HG02943 (cell line): ENCODE data around the gene HBS1L.
"Not testable (repeated sequence)": the region's sequence is repeated elsewhere in the genome, so short reads cannot be mapped to it uniquely, and the experiment has no call there.

Experiments
- ATAC-seq: cut with Tn5 transposase; IDR thresholded peaks from one replicate; pipeline ENCODE4 v1.9.1; 2021; ENCODE audit warnings: mild to moderate bottlenecking, low read depth, moderate library complexity; ENCODE audit not compliant: unreplicated experiment

The HBS1L gene

DNA sequence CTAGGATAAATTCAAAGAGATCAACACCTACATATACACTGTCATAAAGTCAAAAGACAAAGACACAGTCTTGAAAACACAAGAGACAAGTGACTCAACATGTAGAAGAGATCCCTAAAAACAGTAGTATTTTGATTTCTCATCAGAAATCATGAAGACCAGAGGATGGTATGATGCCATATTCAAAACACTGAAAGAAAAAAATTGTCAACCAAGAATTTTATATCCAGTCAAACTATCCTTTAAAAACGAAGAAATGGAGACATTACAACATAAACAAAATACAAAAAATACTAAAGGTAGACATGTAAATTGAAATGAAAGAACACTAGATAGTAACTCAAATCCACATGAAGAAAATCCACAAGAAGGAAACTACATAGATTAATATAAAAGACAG, 27.3 kb upstream of the HBS1L start:
- ATAC-seq: no peak

DNA sequence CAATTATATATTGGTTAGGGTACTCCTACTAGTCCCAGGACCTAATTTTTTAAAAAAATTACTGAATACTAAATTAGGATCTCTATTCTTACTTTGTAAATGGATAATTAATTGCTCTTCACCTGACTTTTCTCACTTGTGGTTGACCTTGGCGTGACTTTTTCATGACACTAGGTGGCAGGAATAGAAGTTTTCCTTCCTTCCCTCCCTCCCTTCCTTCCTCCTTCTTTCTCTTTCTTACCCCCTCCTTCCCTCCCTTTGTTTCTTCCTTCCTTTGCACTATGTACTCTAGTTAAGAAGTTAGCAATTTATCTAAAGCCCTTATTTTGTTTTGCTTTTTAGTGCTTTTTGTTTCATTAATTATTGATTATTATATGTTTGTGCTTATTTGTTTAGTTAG, 20.4 kb upstream of the HBS1L start:
- no peak for ATAC-seq

DNA sequence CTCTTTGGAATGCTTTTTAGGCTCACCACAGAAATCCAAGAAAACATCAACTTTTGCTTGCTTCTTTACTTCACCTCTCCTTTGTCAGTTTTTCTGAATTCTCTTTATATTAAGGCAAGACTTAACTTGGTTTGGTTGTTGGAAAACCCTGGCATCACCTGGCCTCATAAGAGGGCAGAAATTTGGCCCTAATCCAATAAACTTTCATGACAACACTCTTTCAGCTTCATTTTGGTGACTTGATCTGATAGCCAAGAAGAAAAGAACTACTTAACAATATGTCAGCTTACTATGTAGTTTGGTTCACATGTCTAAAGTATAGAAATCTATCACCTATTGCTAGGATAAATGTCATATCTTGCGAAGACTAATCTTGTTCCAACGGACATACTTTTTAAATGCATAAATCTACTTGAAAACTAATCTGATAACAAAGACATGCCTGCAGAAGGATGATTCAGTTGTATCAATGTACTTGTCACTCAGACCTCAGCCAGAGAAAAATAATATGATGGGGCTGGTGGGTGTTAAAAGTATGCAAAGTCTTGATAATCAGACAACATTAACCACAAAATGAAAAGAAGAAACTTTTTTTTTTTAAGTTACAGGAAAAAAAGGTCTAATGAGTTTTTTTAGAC, 19.3 kb upstream of the HBS1L start:
- ATAC-seq: no peak

DNA sequence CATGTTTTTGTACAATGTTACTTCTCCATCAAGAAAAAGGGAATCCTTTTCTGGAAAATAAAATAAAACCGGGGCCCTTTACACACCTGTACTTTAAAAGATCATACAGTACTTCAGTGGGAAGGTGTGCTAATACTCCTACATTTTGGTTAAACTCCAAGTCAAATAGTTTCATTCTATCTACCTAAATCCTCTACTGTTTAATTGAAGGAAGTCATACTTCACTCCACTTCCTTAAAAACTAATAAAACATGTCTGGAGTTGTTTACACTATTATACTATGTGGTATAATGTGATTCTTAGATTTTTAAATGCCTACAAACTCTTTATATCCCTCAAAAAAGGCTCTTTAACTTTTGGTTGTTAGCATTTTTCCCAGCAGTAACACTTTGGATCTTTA, 18.6 kb upstream of the HBS1L start:
- no peak for ATAC-seq

DNA sequence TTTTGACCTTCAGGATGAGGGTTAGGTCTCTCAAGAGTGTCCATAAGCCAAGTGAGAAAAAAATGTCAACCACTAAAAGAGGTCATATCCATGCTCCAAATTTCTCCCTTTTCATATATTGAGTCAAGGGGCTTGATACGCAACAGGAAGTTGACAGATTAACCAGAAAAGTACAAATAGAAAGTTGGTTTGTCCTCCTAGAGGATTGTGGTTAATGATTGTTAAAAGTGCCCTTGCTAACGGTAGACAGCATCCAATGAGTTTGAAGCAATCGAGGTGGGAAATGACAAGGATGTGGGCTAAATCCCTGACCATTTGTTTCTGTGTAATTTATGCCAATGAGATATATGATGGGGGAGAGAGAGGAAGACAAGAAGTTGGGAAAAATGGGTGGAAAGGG, 18.1 kb upstream of the HBS1L start:
- no peak for ATAC-seq

DNA sequence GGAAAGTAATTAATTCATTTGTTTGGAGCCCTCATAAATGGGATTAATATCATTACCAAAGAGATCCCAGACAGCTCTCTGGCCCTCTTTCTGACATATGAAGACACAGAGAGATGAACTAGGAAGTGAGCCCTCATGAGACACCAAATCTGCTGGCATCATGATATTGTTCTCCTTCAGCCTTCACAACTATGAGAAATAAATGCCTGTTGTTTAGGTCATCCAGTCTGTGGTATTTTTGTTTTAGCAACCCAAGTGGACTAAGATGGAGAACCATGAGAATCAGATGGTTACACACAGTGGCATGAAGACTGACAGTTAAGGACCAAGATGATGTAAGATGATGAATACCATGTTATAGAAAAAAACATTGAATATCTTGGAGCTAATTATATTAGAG, 16.9 kb upstream of the HBS1L start:
- no peak for ATAC-seq

DNA sequence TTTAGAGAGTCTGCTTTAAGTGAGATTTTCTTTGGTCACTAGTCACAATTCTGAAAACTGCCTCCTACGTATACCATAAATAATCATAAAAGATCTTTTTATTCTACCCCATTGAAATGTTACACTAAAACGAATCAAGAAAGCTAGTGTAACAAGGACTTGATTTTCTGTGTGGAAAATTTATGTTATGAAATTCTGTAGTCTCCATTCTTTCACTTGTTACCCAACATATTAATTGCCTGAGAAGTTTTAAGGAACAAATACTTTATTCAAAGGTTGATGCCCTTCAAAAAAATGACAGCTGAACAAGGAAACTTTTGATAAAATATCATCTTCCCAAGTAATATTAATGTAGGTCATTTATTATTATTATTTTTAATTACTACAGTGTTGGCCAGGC, 13.3 kb upstream of the HBS1L start:
- no peak for ATAC-seq

DNA sequence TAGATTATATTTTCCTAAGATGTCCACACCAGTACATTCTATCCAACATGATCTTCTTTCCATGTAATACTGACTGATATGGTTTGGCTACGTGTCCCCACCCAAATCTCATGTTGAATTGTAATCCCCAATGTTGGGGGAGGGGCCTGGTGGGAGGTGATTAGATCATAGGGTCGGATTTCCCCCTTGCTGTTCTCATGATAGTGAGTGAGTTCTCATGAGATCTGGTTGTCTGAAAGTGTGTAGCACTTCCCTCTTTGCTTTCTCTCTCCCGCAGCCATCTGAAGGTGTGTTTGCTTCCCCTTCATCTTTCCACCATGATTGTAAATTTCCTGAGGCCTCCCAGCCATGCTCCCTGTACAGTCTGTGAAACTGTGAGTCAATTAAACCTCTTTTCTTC, 12.2 kb upstream of the HBS1L start:
- no peak for ATAC-seq

DNA sequence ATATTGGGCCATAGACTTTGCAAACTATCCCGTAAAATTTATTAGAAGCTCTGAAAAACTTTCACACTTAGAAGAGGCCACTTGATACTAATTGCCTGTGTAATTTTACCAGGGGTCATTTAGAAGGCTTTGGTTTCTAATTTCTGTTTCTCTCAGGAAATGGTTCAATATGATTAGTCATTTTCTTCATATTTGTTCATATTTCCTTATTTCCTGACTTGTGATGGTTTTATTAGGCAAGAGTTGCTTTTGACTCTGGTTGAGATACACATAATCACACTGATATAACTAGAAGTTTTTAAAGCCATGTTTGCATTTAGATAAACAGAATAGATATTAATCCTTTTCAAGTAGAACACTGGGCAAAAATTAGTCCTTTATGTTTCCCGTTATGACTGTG, 11.8 kb upstream of the HBS1L start:
- ATAC-seq: no peak

DNA sequence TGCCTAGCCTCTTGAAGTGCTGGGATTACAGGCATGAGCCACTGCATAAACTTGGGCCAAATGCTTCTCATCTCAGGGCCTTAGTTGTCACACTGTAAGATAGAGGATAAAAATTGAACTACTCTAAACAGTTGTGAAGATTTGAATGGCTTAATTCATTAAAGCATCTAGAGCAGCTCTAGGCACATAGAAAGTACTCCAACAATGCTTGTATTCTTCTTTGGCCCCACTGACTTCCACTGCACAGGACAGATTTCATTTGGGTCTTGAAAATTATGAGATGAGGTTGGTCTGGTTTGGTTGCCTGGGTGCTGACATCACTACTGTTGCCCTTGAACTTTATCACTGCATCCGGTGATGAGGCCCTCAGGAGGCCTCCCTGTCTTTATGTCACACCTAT, 10.0 kb upstream of the HBS1L start:
- no peak for ATAC-seq

DNA sequence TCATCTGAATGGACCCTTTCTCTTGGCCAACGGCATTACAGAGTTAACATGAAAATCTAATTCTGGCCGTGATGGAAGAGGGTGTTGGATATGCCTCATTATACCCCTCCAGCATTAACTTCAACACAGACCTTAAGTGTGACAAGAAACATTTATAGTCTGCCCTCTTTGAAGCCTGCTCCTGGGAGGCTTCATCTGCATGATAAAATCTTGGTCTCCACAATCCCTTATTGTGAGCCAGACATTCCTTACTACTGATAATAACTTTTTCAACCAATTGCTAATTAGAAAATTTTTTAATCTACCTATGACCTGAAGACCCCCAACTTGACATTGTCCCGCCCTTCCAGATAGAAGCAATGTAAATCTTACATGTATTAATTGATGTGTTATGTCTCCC, 9.3 kb upstream of the HBS1L start:
- no peak for ATAC-seq

DNA sequence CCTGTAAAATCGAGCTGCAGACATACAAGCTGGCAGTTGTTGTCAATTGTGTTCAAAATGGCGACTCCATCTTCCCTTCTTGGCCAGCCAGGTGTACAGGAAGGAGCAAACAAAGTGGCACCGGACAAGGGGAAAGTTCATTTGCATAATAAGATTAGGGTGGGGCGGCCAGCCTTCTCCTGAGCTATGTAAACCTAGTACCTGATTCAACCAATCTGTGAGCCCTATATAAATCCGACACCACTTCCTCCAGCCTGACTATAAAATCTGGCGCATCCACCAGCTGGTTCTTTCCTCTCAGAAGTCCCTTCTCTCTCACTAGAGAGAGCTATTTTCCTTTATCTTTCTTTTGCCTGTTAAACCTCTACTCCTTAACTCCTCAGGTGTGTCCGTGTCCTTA, 8.1 kb upstream of the HBS1L start:
- no peak for ATAC-seq

DNA sequence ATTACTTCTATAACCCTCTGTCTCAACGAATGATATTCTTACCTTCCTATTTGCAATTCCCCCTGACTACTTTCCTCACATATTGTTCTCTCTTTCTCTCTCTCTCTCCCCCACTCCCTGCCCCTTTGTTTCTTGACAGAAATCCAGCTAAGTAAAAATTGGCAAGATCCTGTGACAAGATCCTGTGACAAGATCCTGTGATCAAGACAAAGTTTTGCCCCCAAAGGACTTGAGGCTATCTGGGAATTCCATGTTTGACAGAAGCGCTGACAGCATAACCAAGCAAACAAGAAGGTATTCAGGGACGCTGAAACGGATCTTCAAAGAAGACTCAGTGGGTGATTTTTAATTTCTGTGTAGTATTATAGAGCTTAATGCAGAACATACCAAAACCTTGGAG, 5.5 kb upstream of the HBS1L start:
- no peak for ATAC-seq

DNA sequence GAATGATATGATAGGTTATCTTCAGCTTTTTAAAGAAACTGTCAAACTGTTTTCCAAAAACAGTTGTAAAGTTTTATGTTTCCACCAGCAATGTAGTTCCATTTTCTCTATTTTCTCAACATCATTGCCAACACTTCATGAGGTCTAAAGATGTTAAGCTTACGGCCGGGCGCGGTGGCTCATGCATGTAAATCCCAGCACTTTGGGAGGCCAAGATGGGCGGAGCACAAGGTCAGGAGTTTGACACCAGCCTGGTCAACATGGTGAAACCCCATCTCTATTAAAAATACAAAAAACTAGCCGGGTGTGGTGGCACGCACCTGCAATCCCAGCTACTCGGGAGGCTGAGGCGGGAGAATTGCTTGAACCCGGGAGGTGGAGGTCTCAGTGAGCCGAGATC, 3.7 kb upstream of the HBS1L start:
- not testable (repeated sequence) for ATAC-seq

DNA sequence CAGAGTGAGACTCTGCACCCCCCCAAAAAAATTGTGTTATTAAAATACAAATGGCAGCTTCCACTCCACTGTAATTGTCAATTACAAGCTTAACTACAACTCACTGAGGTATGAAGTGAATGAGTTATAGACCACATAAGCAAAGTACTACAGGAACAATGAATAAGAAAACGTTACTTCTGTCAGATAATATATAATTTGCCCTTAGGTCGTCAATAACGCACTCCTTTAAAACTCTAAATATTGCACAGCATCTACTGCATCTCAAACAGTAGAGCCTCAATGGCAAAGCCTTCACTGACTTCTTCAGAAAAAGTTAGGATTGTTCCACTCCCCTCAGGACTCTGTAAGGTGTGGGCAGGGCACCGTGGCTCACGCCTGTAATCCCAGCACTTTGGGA, 2.0 kb upstream of the HBS1L start:
- no peak for ATAC-seq

DNA sequence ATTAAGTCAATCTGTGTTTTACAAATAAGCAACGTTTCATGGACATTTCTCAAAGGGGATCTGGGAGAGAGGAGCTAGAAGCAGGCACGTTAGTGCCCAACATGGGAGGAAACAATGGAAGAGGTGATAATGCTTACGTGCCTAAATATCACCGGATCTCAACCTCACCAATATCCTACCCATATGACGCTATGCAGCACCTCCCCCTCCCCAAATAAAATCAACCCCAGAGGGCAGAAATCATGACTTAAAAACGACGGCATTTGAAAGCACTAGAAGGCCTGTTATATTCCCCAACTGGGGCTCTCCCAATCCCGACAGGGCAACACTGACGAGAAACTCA, 425 bp downstream of the HBS1L start:
- no peak for ATAC-seq

DNA sequence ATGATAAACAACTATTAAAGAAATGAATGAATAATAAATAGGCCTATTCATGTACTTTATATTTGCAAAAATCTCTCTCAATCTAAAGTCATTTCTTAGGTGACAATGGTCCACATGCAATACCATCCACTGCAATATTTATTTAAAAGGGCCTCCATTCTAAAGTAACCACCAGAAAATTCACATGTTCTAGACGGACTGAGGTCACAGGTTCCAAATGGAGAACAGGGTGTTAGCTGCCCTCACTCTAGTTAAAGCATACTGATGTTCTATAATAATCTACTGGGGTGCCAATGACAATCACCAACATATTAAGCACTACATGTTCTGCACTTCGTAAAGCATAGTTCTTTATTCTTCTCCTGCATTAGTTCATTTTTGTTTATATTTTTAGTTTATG, 1.2 kb downstream of the HBS1L start:
- no peak for ATAC-seq

DNA sequence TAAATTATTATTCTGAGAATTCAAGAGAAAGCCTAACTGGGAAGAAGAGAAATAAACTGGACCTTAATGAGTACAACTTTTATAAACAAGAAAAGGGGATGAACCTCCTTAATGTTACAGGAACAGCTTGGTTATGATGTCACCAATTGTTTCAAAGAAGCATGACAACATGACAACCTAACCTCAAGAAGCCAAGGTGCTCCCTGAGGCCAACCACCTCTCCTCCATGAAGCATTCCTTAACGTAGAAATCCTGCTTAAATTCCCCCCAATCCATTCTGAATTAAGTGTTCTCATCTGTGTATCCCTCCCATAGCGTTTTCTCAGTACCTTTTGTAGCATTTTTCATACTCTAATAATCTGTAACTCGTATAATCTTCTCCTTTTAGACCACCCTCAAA, 1.7 kb downstream of the HBS1L start:
- no peak for ATAC-seq

DNA sequence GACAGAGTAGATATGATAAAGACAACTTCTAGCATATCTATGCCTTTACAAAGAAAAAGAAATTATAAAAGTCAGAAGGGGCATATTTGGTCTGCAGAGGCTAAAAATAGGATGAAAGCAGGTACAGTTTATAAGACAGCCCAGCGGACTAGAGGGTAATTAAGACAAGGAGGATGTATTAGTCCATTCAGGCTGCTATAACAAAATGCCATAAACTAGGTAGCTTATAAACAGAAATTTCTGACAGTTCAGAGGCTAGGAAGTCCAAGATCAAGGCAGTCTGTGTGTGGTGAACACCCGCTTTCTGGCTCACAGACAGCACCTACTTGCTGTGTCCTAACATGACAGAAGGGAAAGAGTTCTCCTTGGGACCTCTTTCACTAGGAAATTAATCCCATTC, 5.7 kb downstream of the HBS1L start:
- no peak for ATAC-seq

DNA sequence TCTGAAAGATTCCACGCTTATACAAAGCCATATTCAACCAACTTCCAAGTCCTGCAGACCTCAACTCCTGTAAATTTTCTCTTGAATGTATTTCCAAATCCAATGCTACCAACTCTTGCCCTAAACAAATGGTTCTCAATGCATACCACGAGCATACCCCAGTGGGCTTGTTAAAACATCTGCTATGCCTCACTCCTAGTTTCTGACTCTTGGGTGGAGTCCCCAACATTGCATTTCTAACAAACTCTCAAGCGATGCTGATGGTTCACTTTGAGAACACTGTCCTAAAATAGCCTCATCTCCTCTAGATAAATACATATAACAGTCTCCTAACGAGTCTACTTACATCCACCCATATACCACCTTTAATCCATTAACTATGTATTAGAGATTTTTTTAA, 7.3 kb downstream of the HBS1L start:
- ATAC-seq: no peak

DNA sequence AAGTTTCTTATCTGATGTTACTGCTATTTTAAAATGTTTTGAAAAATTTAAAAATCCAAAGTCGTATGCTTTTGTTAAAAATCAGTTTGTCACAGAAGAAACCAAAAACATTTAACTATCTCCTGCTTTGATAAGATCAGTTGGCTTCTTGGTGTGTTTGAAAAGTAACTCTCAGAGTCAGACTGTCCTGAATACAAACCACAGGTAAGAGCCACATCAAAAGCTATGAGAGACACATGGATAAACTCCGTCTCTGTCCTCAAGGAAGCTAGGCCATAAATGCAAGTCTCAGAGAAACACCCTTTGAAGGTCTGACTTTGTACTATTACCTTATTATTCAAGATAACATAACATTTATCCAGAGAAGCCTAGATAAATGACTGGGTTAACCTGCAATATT, 7.7 kb downstream of the HBS1L start:
- ATAC-seq: no peak

DNA sequence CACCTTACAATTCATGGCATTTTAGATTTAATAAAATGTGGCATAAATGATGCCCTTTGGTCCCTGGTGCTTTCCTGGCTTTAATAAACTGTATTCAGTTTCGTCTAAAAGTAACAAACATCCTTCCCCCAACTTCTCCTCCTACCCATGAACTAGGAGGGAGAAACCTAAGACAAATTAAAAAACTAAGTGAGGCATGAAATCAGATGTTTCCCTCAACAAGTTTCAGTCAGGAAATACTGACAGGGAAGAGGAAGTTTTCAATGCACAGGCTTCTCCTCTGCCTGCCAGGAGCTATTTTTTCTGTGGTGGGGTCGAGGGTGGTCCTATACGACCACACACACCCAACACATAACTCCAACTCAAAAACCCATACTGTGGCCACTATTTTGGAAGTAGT, 10.0 kb downstream of the HBS1L start:
- ATAC-seq: no peak

DNA sequence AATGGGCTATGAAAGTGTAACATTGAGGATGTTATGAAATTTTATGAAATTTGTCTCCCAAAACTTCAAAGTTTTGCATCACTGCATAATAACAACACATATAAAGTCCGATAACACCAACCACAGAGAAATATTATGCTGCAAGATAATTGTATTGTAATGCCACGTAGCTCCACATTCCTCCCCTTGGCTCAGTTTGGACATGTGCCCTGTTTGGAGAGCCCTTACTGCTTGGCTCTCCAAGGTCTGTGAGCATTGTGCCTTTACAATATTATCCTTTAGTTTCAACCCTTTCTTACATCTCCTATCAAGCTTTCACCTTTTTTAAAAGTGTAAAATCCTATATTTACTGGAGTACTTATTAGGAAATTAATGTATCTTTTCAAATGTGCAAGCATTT, 10.8 kb downstream of the HBS1L start:
- ATAC-seq: no peak
